OCI-LY1 (cell line): ENCODE data around the gene ZNF30.

Experiments used
- EZH2 ChIP-seq: fragments of 200-600 bp; sonication (generic), shearing (Covaris generic); IDR thresholded peaks from 2 replicates; pipeline ENCODE4 v1.8.0; 2017; ENCODE audit warnings: borderline replicate concordance, mixed run types, mild to moderate bottlenecking, antibody characterized with exemption, low read length, moderate library complexity, mixed read lengths
- TF ChIP-seq, protein P1 (sequence below): fragments of 200-600 bp; sonication (generic), shearing (Covaris generic); IDR thresholded peaks from 2 replicates; pipeline ENCODE4 v1.5.1; 2017; ENCODE audit warnings: mild to moderate bottlenecking, antibody characterized with exemption, low read length, moderate library complexity, mixed read lengths

DNA sequence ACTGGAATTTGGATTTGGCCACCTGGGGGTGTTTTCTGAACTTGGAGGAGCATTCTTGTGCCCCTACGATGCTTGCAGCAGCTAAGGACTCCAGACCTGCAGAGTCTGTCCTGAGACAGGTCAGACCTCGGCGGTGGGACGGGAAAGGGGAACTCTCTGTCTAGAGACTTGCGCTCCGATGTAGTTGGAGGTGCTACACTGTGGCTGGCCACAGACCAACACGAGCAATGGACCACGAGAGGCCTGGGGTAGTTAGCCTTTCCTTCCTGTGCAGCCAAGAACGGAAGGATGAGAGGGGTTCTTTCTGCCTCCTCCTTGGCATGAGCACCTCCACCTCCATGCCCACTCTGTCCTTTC is 67.6 kb downstream of the ZNF30 start:
- TF ChIP-seq, protein P1, sequence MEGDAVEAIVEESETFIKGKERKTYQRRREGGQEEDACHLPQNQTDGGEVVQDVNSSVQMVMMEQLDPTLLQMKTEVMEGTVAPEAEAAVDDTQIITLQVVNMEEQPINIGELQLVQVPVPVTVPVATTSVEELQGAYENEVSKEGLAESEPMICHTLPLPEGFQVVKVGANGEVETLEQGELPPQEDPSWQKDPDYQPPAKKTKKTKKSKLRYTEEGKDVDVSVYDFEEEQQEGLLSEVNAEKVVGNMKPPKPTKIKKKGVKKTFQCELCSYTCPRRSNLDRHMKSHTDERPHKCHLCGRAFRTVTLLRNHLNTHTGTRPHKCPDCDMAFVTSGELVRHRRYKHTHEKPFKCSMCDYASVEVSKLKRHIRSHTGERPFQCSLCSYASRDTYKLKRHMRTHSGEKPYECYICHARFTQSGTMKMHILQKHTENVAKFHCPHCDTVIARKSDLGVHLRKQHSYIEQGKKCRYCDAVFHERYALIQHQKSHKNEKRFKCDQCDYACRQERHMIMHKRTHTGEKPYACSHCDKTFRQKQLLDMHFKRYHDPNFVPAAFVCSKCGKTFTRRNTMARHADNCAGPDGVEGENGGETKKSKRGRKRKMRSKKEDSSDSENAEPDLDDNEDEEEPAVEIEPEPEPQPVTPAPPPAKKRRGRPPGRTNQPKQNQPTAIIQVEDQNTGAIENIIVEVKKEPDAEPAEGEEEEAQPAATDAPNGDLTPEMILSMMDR, result no peak
- TF ChIP-seq EZH2, result no peak
